Stomach smooth muscle (tissue), 2 donors: ENCODE results near the gene ADCY3.
A peak's percentile ranks its signal among the peaks of the same experiment; 100 is the strongest.

Experiments
- H3K27ac ChIP-seq: one replicate; pipeline ENCODE4 v1.7.0; 2013; ENCODE audit warnings: mild to moderate bottlenecking, low read length, inconsistent platforms
- H3K27me3 ChIP-seq, 2 donors: one replicate each; pipeline ENCODE4 v1.7.0; 2013; ENCODE audit warnings: low read length in 2 of 2; ENCODE audit not compliant: insufficient read depth in 2 of 2, control insufficient read depth in 1 of 2
- H3K36me3 ChIP-seq, 2 donors: one replicate each; pipeline ENCODE4 v1.7.0; 2013; ENCODE audit warnings: low read length in 2 of 2; ENCODE audit not compliant: control insufficient read depth in 2 of 2, insufficient read depth in 2 of 2
- H3K4me1 ChIP-seq: one replicate; pipeline ENCODE4 v1.7.0; 2013; ENCODE audit warnings: low read length; ENCODE audit not compliant: control insufficient read depth, insufficient read depth
- H3K4me3 ChIP-seq, 2 donors: one replicate each; pipeline ENCODE4 v1.7.0; 2013; ENCODE audit warnings: low read length in 2 of 2
- H3K9ac ChIP-seq, 2 donors: one replicate each; pipeline ENCODE4 v1.7.0; 2013; ENCODE audit warnings: low read length in 2 of 2, mild to moderate bottlenecking in 1 of 2
- H3K9me3 ChIP-seq, 2 donors: one replicate each; pipeline ENCODE4 v1.7.0; 2013; ENCODE audit warnings: low read length in 2 of 2; ENCODE audit not compliant: control insufficient read depth in 2 of 2
- donor health status: healthy.
- donor health status: Pancreatic carcinoma.

ADCY3 gene

DNA sequence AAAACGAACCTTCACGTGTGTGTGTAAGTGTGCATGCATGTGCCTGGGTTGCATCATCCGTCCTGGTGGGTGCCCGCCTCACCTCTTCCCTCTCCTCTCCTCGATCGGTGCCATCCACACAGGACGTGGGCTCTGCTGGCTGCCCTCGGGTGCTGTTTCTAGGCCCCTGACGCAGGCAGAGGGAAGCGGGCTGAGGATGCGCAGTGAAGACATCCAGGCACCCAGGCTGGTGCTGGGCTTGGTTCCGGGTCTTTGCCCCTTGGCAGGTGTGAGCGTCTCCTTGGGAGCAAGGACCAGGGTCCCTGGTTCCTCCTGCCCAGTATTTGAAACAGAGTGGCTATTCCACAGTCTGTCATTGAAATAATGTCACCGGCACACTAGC lies 6.2 kb upstream of the ADCY3 start:
- Histone ChIP-seq H3K27ac (peak overlapping the region; percentile 24), H3K4me1 (peaks cover 9% of the 10 kb centered on the region), H3K27me3 (peaks cover 0 to 4% of the 10 kb centered on the region in 2 donors), H3K9ac (no peak overlapping the region), H3K9me3 (no peaks in the 10 kb centered on the region), H3K4me3 (peak overlapping the region in 1 of 2 donors; percentile 57), H3K36me3 (no peaks in the 10 kb centered on the region)

DNA sequence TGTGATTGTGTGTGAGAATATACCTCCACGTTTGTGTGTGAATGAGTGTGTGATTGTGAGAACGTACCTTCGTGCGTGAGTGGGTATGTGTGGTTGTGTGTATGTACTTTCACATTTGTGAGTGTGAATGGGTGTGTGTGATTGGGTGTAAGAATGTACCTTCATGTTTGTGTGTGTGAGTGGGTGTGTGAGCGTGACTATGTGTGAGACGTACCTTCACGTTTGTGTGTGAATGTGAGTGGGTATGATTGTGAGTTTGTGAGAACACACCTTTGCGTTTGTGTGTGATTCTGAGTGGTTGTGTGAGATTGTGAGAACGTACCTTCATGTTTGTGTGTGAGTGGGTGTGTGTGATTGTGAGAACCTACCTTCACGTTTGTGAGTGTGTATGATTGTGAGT lies 5.8 kb upstream of the ADCY3 start:
- Histone ChIP-seq H3K27me3 (peaks cover 0 to 4% of the 10 kb centered on the region in 2 donors), H3K27ac (no peak overlapping the region), H3K4me3 (no peak overlapping the region), H3K9me3 (no peaks in the 10 kb centered on the region), H3K4me1 (peaks cover 11% of the 10 kb centered on the region), H3K9ac (no peak overlapping the region), H3K36me3 (no peaks in the 10 kb centered on the region)

DNA sequence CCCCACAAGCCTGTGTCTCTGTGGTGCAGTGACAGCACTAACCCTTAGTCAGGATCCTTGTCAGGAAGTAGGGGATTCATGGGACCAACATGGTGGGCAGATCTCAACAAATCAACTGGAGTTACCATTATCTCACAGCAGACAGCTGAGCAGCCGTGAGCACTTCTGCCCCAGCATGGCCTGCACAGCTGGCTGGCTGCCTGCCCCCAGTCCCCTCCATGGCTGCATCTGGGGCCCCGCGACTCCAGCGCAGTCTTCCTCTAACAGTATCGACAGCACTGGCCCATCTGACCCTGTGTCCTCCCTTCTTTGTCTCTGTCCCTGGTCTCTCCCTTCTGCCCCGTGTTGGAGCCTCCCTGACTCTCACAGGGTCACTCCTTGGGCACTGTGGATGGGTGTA lies 4.7 kb upstream of the ADCY3 start:
- Histone ChIP-seq H3K27me3 (peaks cover 0 to 4% of the 10 kb centered on the region in 2 donors), H3K36me3 (no peaks in the 10 kb centered on the region), H3K9ac (no peak overlapping the region), H3K9me3 (no peaks in the 10 kb centered on the region), H3K27ac (no peak overlapping the region), H3K4me3 (no peak overlapping the region), H3K4me1 (peaks cover 11% of the 10 kb centered on the region)

DNA sequence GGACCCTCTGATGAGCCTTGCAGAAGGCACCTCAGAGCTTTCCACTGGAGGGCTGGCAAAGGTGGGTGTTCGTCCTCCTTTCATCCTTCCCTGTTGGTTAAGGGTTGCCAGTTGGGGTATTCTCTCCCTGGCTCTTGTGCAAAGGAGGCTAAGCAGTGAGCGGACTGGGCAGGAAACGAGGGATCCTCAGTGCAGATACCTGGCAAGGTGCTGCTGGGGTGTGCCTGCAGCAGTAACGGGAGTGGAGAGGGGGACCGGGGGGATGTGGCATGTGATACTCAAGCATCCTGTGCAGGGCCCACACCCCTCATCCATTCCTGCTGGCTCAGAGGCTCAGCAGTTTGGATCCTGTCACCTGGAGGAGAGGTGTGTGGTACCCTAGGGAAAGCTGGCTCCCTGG lies 4.2 kb upstream of the ADCY3 start:
- Histone ChIP-seq H3K9ac (no peak overlapping the region), H3K27me3 (peaks cover 0 to 4% of the 10 kb centered on the region in 2 donors), H3K9me3 (no peaks in the 10 kb centered on the region), H3K4me3 (no peak overlapping the region), H3K4me1 (peaks cover 14% of the 10 kb centered on the region), H3K27ac (no peak overlapping the region), H3K36me3 (no peaks in the 10 kb centered on the region)

DNA sequence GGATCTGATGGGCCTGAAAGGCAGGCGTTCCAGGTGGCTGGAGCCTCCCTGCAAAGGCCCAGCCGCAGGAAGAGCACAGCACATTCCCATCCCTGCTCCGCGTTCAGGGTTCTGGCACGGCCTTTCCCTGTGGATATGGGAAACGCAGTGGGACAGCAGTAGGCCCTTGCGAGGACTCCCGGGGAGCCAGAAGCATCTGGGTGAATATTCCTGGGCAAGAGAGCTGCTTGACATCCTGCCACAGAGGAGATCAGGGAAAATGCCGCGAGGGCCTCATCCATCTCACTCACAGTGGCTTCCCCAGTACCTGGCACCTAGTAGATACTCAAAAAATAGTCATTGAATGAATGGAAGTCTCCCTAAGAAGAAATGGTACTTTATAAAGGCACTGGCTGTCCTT lies 3.1 kb upstream of the ADCY3 start:
- Histone ChIP-seq H3K36me3 (no peaks in the 10 kb centered on the region), H3K4me1 (peaks cover 24% of the 10 kb centered on the region), H3K9ac (no peak overlapping the region), H3K9me3 (no peaks in the 10 kb centered on the region), H3K4me3 (no peak overlapping the region), H3K27ac (no peak overlapping the region), H3K27me3 (peaks cover 0 to 4% of the 10 kb centered on the region in 2 donors)

DNA sequence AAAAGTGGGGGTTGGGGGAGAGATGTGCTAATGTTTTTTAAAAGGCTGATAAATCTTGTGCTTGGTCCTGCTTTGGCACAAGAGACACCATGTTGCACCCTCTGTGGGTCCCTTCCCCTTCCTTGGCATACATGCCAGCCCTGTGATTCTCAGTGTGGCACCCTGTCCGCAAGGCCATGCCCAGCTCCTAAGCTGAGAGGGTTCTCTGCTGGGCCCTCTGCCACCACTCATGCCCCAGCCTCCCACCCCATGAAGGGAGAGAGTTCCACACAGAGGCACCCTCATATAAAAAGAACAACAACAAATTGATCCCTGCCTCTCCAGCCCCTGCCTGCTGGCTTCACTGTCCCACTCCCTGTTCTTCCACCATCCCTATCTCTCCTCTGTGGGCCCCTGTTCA lies 2.5 kb upstream of the ADCY3 start:
- Histone ChIP-seq H3K27ac (no peak overlapping the region), H3K36me3 (no peaks in the 10 kb centered on the region), H3K27me3 (peaks cover 0 to 4% of the 10 kb centered on the region in 2 donors), H3K9ac (no peak overlapping the region), H3K4me1 (peaks cover 28% of the 10 kb centered on the region), H3K4me3 (no peak overlapping the region), H3K9me3 (no peaks in the 10 kb centered on the region)

DNA sequence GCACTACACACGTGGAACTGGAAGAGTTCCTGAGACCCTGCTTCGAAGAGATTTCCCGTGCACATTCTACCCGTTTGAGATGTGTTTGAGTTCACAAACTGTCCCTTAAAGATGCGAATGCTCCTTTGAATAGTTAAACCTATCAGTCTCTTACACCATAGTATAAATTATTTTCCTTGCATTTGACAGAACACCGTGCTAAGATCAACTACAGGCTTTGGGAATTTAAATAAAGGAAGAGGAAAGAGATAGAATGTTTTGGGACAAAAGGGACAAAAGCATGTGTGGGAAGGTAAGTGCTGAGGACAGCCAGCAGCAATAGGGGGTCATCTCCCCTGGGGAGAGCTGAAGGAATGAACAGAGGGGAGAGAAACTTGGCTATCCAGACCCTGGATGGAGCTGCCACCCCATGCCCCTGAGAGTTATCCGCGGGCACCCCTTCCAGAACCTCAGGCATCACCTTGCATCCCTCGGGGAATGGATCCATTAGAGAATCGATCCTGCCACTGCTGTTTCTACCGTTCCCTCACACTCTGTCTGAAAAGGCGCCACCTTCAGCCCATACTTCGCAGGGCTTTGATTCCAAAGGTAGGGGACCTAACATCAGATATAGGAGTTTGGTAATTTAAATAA lies 888 bp upstream of the ADCY3 start:
- Histone ChIP-seq H3K27ac (no peak overlapping the region), H3K36me3 (no peaks in the 10 kb centered on the region), H3K4me3 (peak overlapping the region; percentile 59 to 74), H3K4me1 (peaks cover 22% of the 10 kb centered on the region), H3K9ac (peak overlapping the region in 1 of 2 donors; percentile 43), H3K9me3 (no peaks in the 10 kb centered on the region), H3K27me3 (peaks cover 0 to 4% of the 10 kb centered on the region in 2 donors)

DNA sequence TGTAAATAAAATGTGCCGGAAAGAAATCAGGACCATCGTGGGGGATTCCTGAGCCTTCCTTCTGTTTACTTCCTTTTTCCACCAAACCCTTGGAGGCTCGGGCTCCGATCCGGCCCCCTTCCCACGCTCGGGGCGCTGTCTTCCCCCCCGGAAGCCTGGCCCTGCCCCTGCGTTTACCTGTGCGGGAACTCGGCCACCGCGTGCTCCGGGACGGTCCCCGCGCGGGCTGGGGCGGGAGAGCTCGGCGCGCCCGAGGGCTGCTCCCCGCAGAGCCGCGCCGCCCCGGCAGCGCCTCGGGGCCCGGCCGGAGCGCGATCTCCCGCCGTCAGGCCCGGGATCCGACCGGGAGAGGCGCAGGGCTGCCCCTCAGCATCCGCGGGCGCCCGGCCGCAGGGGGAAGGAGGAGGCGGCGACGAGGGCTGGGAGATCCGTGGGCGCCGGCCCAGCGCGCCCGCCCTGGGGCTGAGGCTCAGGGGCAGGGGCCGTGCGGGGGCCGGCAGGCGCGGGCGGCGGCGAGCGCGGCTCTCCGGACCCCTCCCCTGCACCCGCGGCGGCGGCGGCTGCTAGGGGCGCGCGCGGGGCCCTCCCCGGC lies 435 bp downstream of the ADCY3 start:
- Histone ChIP-seq H3K4me1 (peaks cover 22% of the 10 kb centered on the region), H3K9ac (peak overlapping the region; percentile 55 to 61), H3K4me3 (peak overlapping the region; percentile 48 to 74), H3K36me3 (no peaks in the 10 kb centered on the region), H3K27me3 (no peaks in the 10 kb centered on the region), H3K9me3 (no peaks in the 10 kb centered on the region), H3K27ac (no peak overlapping the region)

DNA sequence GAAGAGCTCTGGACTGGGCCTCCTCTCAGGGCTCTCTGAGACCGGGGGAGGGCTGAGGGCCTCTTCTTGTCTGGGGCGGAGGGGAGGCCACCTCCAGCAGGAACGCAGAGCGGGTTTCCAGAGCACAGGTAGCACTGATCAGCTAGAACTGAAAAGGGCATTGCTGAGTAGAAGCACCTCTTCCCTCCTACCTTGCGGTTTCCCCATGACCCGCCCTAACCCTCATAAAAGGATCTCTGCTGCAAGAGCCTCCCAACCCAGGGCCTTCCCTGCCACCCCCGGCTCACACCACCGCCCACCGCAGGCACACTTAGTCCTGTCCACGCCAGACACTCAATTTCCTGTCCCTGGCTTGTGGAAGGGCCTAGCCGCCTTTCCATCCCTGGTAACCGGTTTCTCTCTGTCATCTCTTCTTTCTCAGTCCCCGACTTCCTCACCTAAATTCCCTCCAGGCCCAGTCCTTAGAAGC lies 966 bp downstream of the ADCY3 start:
- Histone ChIP-seq H3K4me3 (peak overlapping the region; percentile 48 to 74), H3K36me3 (no peaks in the 10 kb centered on the region), H3K27ac (no peak overlapping the region), H3K27me3 (no peaks in the 10 kb centered on the region), H3K9ac (peak overlapping the region; percentile 55 to 61), H3K4me1 (peaks cover 22% of the 10 kb centered on the region), H3K9me3 (no peaks in the 10 kb centered on the region)

DNA sequence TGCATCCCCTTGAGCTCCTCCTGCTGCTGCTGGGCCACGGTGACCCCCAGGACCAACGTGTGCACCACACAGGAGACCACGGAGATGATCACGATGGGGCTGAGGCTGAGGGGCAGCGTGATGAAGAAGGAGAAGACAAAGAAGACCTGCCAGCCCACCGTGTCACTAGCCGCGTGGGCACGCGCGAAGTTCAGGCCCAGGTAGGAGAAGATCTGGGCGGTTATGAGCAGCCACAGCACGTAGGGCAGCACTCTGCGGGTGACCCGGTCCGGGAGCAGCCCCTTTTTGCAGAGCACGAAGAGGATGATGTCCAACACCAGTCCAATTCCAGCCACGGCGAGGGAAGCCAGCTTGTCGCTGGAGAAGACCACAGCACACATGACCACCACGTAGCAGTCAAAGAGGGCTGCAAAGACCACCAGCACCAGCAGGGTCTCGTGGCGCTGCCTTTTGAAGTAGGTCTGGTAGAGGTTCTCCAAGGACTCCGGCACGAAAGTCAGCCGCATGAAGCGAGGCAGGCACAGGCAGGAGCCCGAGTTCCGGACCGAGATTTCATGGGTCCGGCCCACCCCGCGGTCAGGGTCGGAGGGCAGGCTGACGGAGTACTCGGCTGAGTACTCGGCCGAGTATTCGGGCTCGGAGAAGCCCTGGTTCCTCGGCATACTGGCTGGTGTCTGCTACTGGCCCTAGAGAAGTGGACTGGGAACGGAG lies 1.6 kb downstream of the ADCY3 start:
- no peaks in the 10 kb centered on the region for H3K9me3 ChIP-seq
- H3K4me1 ChIP-seq, result peaks cover 24% of the 10 kb centered on the region
- no peaks in the 10 kb centered on the region for H3K27me3 ChIP-seq
- H3K27ac ChIP-seq, result no peak overlapping the region
- H3K9ac ChIP-seq, result no peak overlapping the region
- H3K4me3 ChIP-seq, result peak overlapping the region in 1 of 2 donors; percentile 74
- H3K36me3 ChIP-seq, result no peaks in the 10 kb centered on the region
